ENCODE results near the gene WDCP. TPM values are rescaled to one million over a fixed set of nuclear protein-coding genes. Genes with fewer than 3 reads are reported as not detected.

WDCP gene
- total RNA-seq, 1 experiment from 2014 or later, result 36.9 TPM

- Histone ChIP-seq H3K14ac (ENCODE audit: insufficient read depth, low read length) (no peak overlapping the region), H3K4ac (ENCODE audit: low read depth, low read length) (no peak overlapping the region), H2BK20ac (ENCODE audit: low read depth, low read length, poor library complexity, severe bottlenecking) (no peak overlapping the region), H3K56ac (ENCODE audit: insufficient read length, low read depth, low read length) (no peak overlapping the region), H3K23ac (ENCODE audit: insufficient read length, low read depth, low read length) (no peak overlapping the region), H3K79me2 (ENCODE audit: insufficient read depth, low read length) (no peaks in the 10 kb centered on the region), H3K4me2 (ENCODE audit: insufficient read depth, insufficient read length, low read length) (no peak overlapping the region), H3K4me1 (ENCODE audit: insufficient read depth, low read length) (no peaks in the 10 kb centered on the region), H4K91ac (ENCODE audit: insufficient read length, low read depth, low read length) (no peak overlapping the region), H2BK120ac (ENCODE audit: low read depth, low read length, poor library complexity, severe bottlenecking) (no peak overlapping the region), H3K23me2 (ENCODE audit: insufficient read length, low read depth, low read length, poor library complexity, severe bottlenecking) (no peaks in the 10 kb centered on the region), H3T11ph (ENCODE audit: low read length) (no peak overlapping the region), H4K8ac (replicated peaks; ENCODE audit: insufficient read length, low read depth, low read length) (no peak overlapping the region), H3K27me3 (ENCODE audit: insufficient read depth, low read length) (no peaks in the 10 kb centered on the region), H3K9ac (ENCODE audit: extremely low read depth, insufficient read length, low read length) (no peak overlapping the region), H3K9me3 (ENCODE audit: control insufficient read depth, low read depth, low read length) (no peaks in the 10 kb centered on the region), H3K18ac (ENCODE audit: insufficient read length, low read depth, low read length) (no peak overlapping the region), H3K79me1 (ENCODE audit: insufficient read depth, low read depth, low read length, poor library complexity, severe bottlenecking) (no peaks in the 10 kb centered on the region), H2AK5ac (ENCODE audit: insufficient read length, low read length) (no peak overlapping the region), H2AFZ (ENCODE audit: low read length) (no peak overlapping the region), H4K20me1 (ENCODE audit: control insufficient read depth, insufficient read depth, insufficient read length) (no peaks in the 10 kb centered on the region), H2BK5ac (ENCODE audit: insufficient read length, low read length) (no peak overlapping the region), H4K5ac (ENCODE audit: insufficient read length, low read depth, low read length) (no peak overlapping the region), H2BK12ac (ENCODE audit: insufficient read length, low read depth, low read length) (no peak overlapping the region), H3K27ac (ENCODE audit: insufficient read length, low read depth, low read length) (no peak overlapping the region), H2BK15ac (ENCODE audit: low read depth, low read length) (no peak overlapping the region)
- Mint-ChIP-seq H3K27ac (no peak overlapping the region), H3K4me3 (no peak overlapping the region), H3K9me3 (no peaks in the 10 kb centered on the region), H3K4me1 (peaks cover 0 to 3% of the 10 kb centered on the region in 2 experiments; a peak in 2 of 4 replicates), H3K36me3 (ENCODE audit: insufficient read depth in 1 of 3, low read depth in 3 of 3) (peaks cover 29 to 78% (median 51%) of the 10 kb centered on the region in 3 experiments), H3K27me3 (ENCODE audit: low read depth) (no peaks in the 10 kb centered on the region)
- TF ChIP-seq CTCF (conservative IDR thresholded peaks at IDR 0.05), result no peak
- no CpG with 5 or more reads among the region's 2 CpGs for WGBS (ENCODE audit: extremely low coverage, insufficient read length, low lambda C conversion rate)
- no peak for DNase-seq
Measured at GRCh38 chr2:24065341-24065740, 18.1 kb upstream of the WDCP start.
